GM23248 (cell line): ENCODE results near the gene SLC12A9. TPM values are rescaled to one million over a fixed set of nuclear protein-coding genes. Genes with fewer than 3 reads are reported as not detected.

Experiments used
- DNase-seq: peaks from one replicate; pipeline ENCODE4 v3.0.0-alpha.2; 2015
- H2AFZ ChIP-seq: fragments of 200-600 bp; sonication (generic); 2 replicates; pipeline ENCODE4 v1.6.1; 2016; ENCODE audit warnings: antibody characterized with exemption
- H3F3A ChIP-seq: fragments of 200-600 bp; sonication (generic); 2 replicates; pipeline ENCODE4 v1.6.1; 2016; ENCODE audit warnings: mild to moderate bottlenecking, antibody characterized with exemption, mixed run types; ENCODE audit not compliant: insufficient read depth
- H3K27ac ChIP-seq: fragments of 200-600 bp; sonication (generic); 2 replicates; pipeline ENCODE4 v1.5.1; 2016; ENCODE audit warnings: mild to moderate bottlenecking
- H3K27me3 ChIP-seq: fragments of 200-600 bp; sonication (generic); replicated peaks from 2 replicates; pipeline ENCODE4 v1.6.1; 2016; ENCODE audit warnings: mild to moderate bottlenecking; ENCODE audit not compliant: insufficient read depth
- H3K36me3 ChIP-seq: fragments of 200-600 bp; sonication (generic); 2 replicates; pipeline ENCODE4 v1.6.1; 2016; ENCODE audit warnings: low read depth, mild to moderate bottlenecking
- H3K4me1 ChIP-seq: fragments of 200-600 bp; sonication (generic); 2 replicates; pipeline ENCODE4 v1.6.1; 2016; ENCODE audit warnings: mild to moderate bottlenecking; ENCODE audit not compliant: insufficient read depth
- H3K4me2 ChIP-seq: fragments of 200-600 bp; sonication (generic); one replicate; pipeline ENCODE4 v1.6.1; 2016; ENCODE audit warnings: mild to moderate bottlenecking; ENCODE audit not compliant: unreplicated experiment
- H3K4me3 ChIP-seq: fragments of 200-600 bp; sonication (generic); 2 replicates; pipeline ENCODE4 v1.5.1; 2016; ENCODE audit warnings: mild to moderate bottlenecking
- H3K79me2 ChIP-seq: fragments of 200-600 bp; sonication (generic); 2 replicates; pipeline ENCODE4 v1.6.1; 2016; ENCODE audit warnings: mild to moderate bottlenecking; ENCODE audit not compliant: insufficient read depth
- H3K9ac ChIP-seq: fragments of 200-600 bp; sonication (generic); 2 replicates; pipeline ENCODE4 v1.6.1; 2016; ENCODE audit warnings: mild to moderate bottlenecking
- H3K9me2 ChIP-seq: fragments of 200-600 bp; sonication (generic); 2 replicates; pipeline ENCODE4 v1.6.1; 2016; ENCODE audit warnings: mixed run types, mild to moderate bottlenecking, moderate library complexity; ENCODE audit not compliant: insufficient read depth
- H3K9me3 ChIP-seq: fragments of 200-600 bp; sonication (generic); one replicate; pipeline ENCODE4 v1.6.1; 2017; ENCODE audit warnings: low read depth
- H4K20me1 ChIP-seq: fragments of 200-600 bp; sonication (generic); 2 replicates; pipeline ENCODE4 v1.6.0; 2016; ENCODE audit not compliant: insufficient read depth
- EZH2 ChIP-seq: fragments of 200-600 bp; sonication (generic); IDR thresholded peaks from 2 replicates; pipeline ENCODE4 v1.6.1; 2018; ENCODE audit warnings: antibody characterized with exemption, mild to moderate bottlenecking; ENCODE audit not compliant: insufficient read depth, poor library complexity, severe bottlenecking
- EZH2phosphoT487 ChIP-seq: fragments of 200-600 bp; sonication (generic); IDR thresholded peaks from 2 replicates; pipeline ENCODE4 v1.6.1; 2018; ENCODE audit warnings: antibody characterized with exemption, moderate library complexity, mild to moderate bottlenecking, low read depth; ENCODE audit not compliant: insufficient read depth
- WGBS, 2 experiments: methylation state at CpG; one replicate each; pipeline ENCODE4 v1.1.6; 2015 to 2017; ENCODE audit warnings: low lambda C conversion rate in 2 of 2, low coverage in 1 of 2; ENCODE audit errors: missing lambda C conversion rate in 2 of 2; 5-methylcytosine and 5-hydroxymethylcytosine counted together
- in situ Hi-C: fragments of 300-500 bp; cut with MboI; formaldehyde crosslinking; loops from 2 replicates; pipeline ENCODE4 v1.15.0; 2020
- polyA plus RNA-seq: library from polyadenylated mRNA; unstranded; fragments of >200 nt; fragmentation: Nextera tagmentation; extraction: Ambion mirVana; gene quantifications from 2 replicates; pipeline ENCODE4 v1.2.1, GENCODE V29; 2016
- total RNA-seq: library from RNA; depleted of rRNA; stranded (reverse); fragments of >200 nt; shearing (Covaris generic); gene quantifications from 2 replicates; pipeline ENCODE4 v1.2.3, GENCODE V29; 2014

Gene SLC12A9
- total and polyA plus RNA-seq, 2 experiments from 2014 or later = 6.1 to 16.8 TPM

GRCh38 chr7:100818825-100819224 is 33.7 kb upstream of the SLC12A9 start:
- in situ Hi-C loops = no loop called here
- no peaks in the 10 kb centered on the region for H3K79me2 ChIP-seq
- no peaks in the 10 kb centered on the region for H3F3A ChIP-seq
- no peak overlapping the region for H3K9ac ChIP-seq
- no peak for TF ChIP-seq EZH2
- TF ChIP-seq EZH2phosphoT487 = no peak
- no peaks in the 10 kb centered on the region for H4K20me1 ChIP-seq
- WGBS, 2 experiments = 98 to 99% methylated on average over 6 of the region's 6 CpGs
- H3K27me3 ChIP-seq = no peaks in the 10 kb centered on the region
- no peak for DNase-seq
- no peak overlapping the region for H3K4me2 ChIP-seq
- no peak overlapping the region for H3K27ac ChIP-seq
- no peaks in the 10 kb centered on the region for H3K9me2 ChIP-seq
- peaks cover 7% of the 10 kb centered on the region; the same call in 1 of the 2 replicates for H3K36me3 ChIP-seq
- no peaks in the 10 kb centered on the region for H3K9me3 ChIP-seq
- H2AFZ ChIP-seq = no peak overlapping the region
- no peak overlapping the region for H3K4me3 ChIP-seq
- no peaks in the 10 kb centered on the region for H3K4me1 ChIP-seq

GRCh38 chr7:100819586-100819985 is 32.9 kb upstream of the SLC12A9 start:
- TF ChIP-seq EZH2phosphoT487 (no peak), EZH2 (no peak)
- H3K9me3 ChIP-seq = no peaks in the 10 kb centered on the region
- H3K27ac ChIP-seq = no peak overlapping the region
- H3K9me2 ChIP-seq = no peaks in the 10 kb centered on the region
- peaks cover 7% of the 10 kb centered on the region; the same call in 1 of the 2 replicates for H3K36me3 ChIP-seq
- H3K79me2 ChIP-seq = peaks cover 2% of the 10 kb centered on the region; the same call in 1 of the 2 replicates
- H4K20me1 ChIP-seq = no peaks in the 10 kb centered on the region
- H3K4me3 ChIP-seq = no peak overlapping the region
- WGBS, 2 experiments = 95 to 96% methylated on average over 22 to 23 of the region's 23 CpGs
- no peak overlapping the region for H3K9ac ChIP-seq
- no peak for DNase-seq
- H3K4me1 ChIP-seq = no peaks in the 10 kb centered on the region
- no peaks in the 10 kb centered on the region for H3F3A ChIP-seq
- no peak overlapping the region for H3K4me2 ChIP-seq
- in situ Hi-C loops = no loop called here
- H2AFZ ChIP-seq = no peak overlapping the region
- H3K27me3 ChIP-seq = no peaks in the 10 kb centered on the region

GRCh38 chr7:100822236-100823139 is 30.0 kb upstream of the SLC12A9 start:
- Histone ChIP-seq H3K79me2 (peaks cover 23% of the 10 kb centered on the region), H3K9ac (no peak overlapping the region), H2AFZ (no peak overlapping the region), H3K9me2 (no peaks in the 10 kb centered on the region), H4K20me1 (no peaks in the 10 kb centered on the region), H3F3A (no peaks in the 10 kb centered on the region), H3K9me3 (no peaks in the 10 kb centered on the region), H3K27ac (no peak overlapping the region), H3K4me3 (no peak overlapping the region), H3K36me3 (no peaks in the 10 kb centered on the region), H3K27me3 (no peaks in the 10 kb centered on the region), H3K4me2 (no peak overlapping the region), H3K4me1 (0 out of 2 replicates have a peak, but pooled peaks cover 14% of the 10 kb centered on the region)
- no peak for TF ChIP-seq EZH2phosphoT487
- no peak for TF ChIP-seq EZH2
- in situ Hi-C loops = no loop called here
- DNase-seq = no peak
- 91 to 92% methylated on average over 33 to 41 of the region's 43 CpGs for WGBS, 2 experiments

- Histone ChIP-seq H3F3A (no peaks in the 10 kb centered on the region), H3K9me3 (no peaks in the 10 kb centered on the region), H3K27ac (no peak overlapping the region), H3K9me2 (no peaks in the 10 kb centered on the region), H3K79me2 (peaks cover 23% of the 10 kb centered on the region), H2AFZ (no peak overlapping the region), H3K9ac (no peak overlapping the region), H3K4me3 (no peak overlapping the region), H4K20me1 (no peaks in the 10 kb centered on the region), H3K4me1 (0 out of 2 replicates have a peak, but pooled peaks cover 14% of the 10 kb centered on the region), H3K36me3 (no peaks in the 10 kb centered on the region), H3K4me2 (no peak overlapping the region), H3K27me3 (no peaks in the 10 kb centered on the region)
- DNase-seq = no peak
- in situ Hi-C loops = no loop called here
- TF ChIP-seq EZH2phosphoT487 (no peak), EZH2 (no peak)
- 74 to 77% methylated on average over 7 of the region's 7 CpGs for WGBS, 2 experiments
Observed at GRCh38 chr7:100823140-100823525, 29.4 kb upstream of the SLC12A9 start.
